H1 (cell line): ENCODE results near the gene PHACTR1. TPM values are rescaled to one million over a fixed set of nuclear protein-coding genes. Genes with fewer than 3 reads are reported as not detected.

Experiments used
- CTCF ChIA-PET: fragments of 300-600 bp; sonication (Branson Sonifier 250); formaldehyde crosslinking; loops from one replicate; lab custom pipeline; 2021; ENCODE audit not compliant: partially characterized antibody; lab: Charles Lee
- POLR2A ChIA-PET: fragments of 300-600 bp; sonication (Branson Sonifier 250); formaldehyde crosslinking; loops from one replicate; lab custom pipeline; 2021; ENCODE audit warnings: inconsistent platforms; ENCODE audit not compliant: partially characterized antibody; lab: Charles Lee
- DNase-seq, 2 experiments: peaks; one replicate each; pipeline versions ENCODE4 v3.0.0 to v3.0.0-alpha.2; 2010 to 2022; ENCODE audit warnings: low spot score in 2 of 2, low read depth in 1 of 2, mixed read lengths in 1 of 2
- FAIRE-seq: peaks from 2 replicates; lab custom pipeline; 2011; peaks lifted over from hg19 to GRCh38; lab: Jason Lieb, UNC
- H2AFZ ChIP-seq: 2 replicates; pipeline ENCODE4 v1.8.1; 2012; ENCODE audit warnings: low read length, inconsistent platforms
- H2AK5ac ChIP-seq: 2 replicates; pipeline ENCODE4 v1.6.1; 2013; ENCODE audit warnings: low read depth, low read length
- H2BK120ac ChIP-seq: replicated peaks from 2 replicates; pipeline ENCODE3; 2013; ENCODE audit warnings: low read depth, low read length, inconsistent platforms
- H2BK12ac ChIP-seq: 2 replicates; pipeline ENCODE4 v1.6.1; 2013; ENCODE audit warnings: low read depth, low read length
- H2BK15ac ChIP-seq: 2 replicates; pipeline ENCODE4 v1.6.1; 2013; ENCODE audit warnings: low read length
- H2BK20ac ChIP-seq: 2 replicates; pipeline ENCODE4 v1.6.1; 2013; ENCODE audit warnings: low read length
- H2BK5ac ChIP-seq: 2 replicates; pipeline ENCODE4 v1.6.1; 2013; ENCODE audit warnings: low read depth, low read length
- H3K14ac ChIP-seq: 2 replicates; pipeline ENCODE4 v1.6.1; 2013; ENCODE audit warnings: inconsistent platforms; ENCODE audit not compliant: insufficient read length
- H3K18ac ChIP-seq: 2 replicates; pipeline ENCODE4 v1.6.1; 2013; ENCODE audit warnings: low read length; ENCODE audit errors: extremely low read depth
- H3K23ac ChIP-seq: 2 replicates; pipeline ENCODE4 v1.6.1; 2013; ENCODE audit warnings: inconsistent platforms; ENCODE audit not compliant: insufficient read length
- H3K23me2 ChIP-seq: 2 replicates; pipeline ENCODE4 v1.6.1; 2013; ENCODE audit warnings: low read depth, low read length
- H3K27ac ChIP-seq: 2 replicates; pipeline ENCODE4 v1.6.1; 2011; ENCODE audit warnings: low read depth, low read length, inconsistent platforms
- H3K27me3 ChIP-seq, 4 experiments: replicated peaks in 1 of 4; 1 replicate in 1 of 4; 2 replicates in 3 of 4; pipeline versions ENCODE4 v1.6.1 to v1.8.1; 2011 to 2013; ENCODE audit warnings: low read length in 3 of 4, mild to moderate bottlenecking in 3 of 4, inconsistent platforms in 2 of 4, mixed read lengths in 2 of 4, moderate library complexity in 1 of 4; ENCODE audit not compliant: control insufficient read depth in 3 of 4, insufficient read depth in 3 of 4; ENCODE audit errors: extremely low read depth in 1 of 4
- H3K36me3 ChIP-seq, 4 experiments: 2 replicates each; pipeline versions ENCODE4 v1.6.1 to v1.8.1; 2011 to 2013; ENCODE audit warnings: mild to moderate bottlenecking in 4 of 4, low read length in 3 of 4, moderate library complexity in 2 of 4, control low read depth in 1 of 4, inconsistent platforms in 1 of 4; ENCODE audit not compliant: insufficient read depth in 4 of 4, control insufficient read depth in 2 of 4
- H3K4ac ChIP-seq: replicated peaks from 2 replicates; pipeline ENCODE3; 2013; ENCODE audit warnings: low read length, low read depth, mixed read lengths, inconsistent platforms; ENCODE audit not compliant: insufficient read length
- H3K4me1 ChIP-seq, 4 experiments: replicated peaks in 1 of 4; 1 replicate in 1 of 4; 2 replicates in 3 of 4; pipeline versions ENCODE4 v1.6.1 to v1.8.1; 2011 to 2013; ENCODE audit warnings: low read length in 3 of 4, inconsistent platforms in 2 of 4, mixed read lengths in 1 of 4; ENCODE audit not compliant: insufficient read depth in 4 of 4, control insufficient read depth in 3 of 4
- H3K4me2 ChIP-seq, 2 experiments: 2 replicates each; pipeline versions ENCODE4 v1.6.1 to v1.8.1; 2011 to 2013; ENCODE audit warnings: low read depth in 2 of 2, low read length in 2 of 2, control low read depth in 1 of 2, inconsistent platforms in 1 of 2, mild to moderate bottlenecking in 1 of 2; ENCODE audit not compliant: insufficient read depth in 1 of 2
- H3K4me3 ChIP-seq, 4 experiments: fragments of 200-600, 300-600 bp in 1 of 4; sonication (generic), shearing (Covaris generic), sonication (Bioruptor Twin) in 1 of 4; 2 replicates each; pipeline versions ENCODE4 v1.5.1 to v1.8.1; 2011 to 2016; ENCODE audit warnings: low read length in 4 of 4, low read depth in 3 of 4, control low read depth in 2 of 4, inconsistent platforms in 2 of 4, mild to moderate bottlenecking in 2 of 4, mixed read lengths in 1 of 4, moderate library complexity in 1 of 4; ENCODE audit not compliant: insufficient read depth in 2 of 4; ENCODE audit errors: extremely low read depth in 1 of 4
- H3K56ac ChIP-seq: replicated peaks from 2 replicates; pipeline ENCODE3; 2013; ENCODE audit warnings: low read depth, mild to moderate bottlenecking, mixed read lengths, low read length, inconsistent platforms; ENCODE audit not compliant: insufficient read length
- H3K79me1 ChIP-seq: 2 replicates; pipeline ENCODE4 v1.6.1; 2013; ENCODE audit warnings: low read depth, low read length, control low read depth
- H3K79me2 ChIP-seq, 2 experiments: 2 replicates each; pipeline versions ENCODE4 v1.6.1 to v1.8.1; 2012 to 2013; ENCODE audit warnings: low read length in 2 of 2, mild to moderate bottlenecking in 2 of 2, inconsistent platforms in 1 of 2; ENCODE audit not compliant: insufficient read depth in 2 of 2, control insufficient read depth in 1 of 2
- H3K9ac ChIP-seq, 4 experiments: replicated peaks in 1 of 4; 1 replicate in 1 of 4; 2 replicates in 3 of 4; pipeline versions ENCODE4 v1.6.1 to v1.8.1; 2011 to 2013; ENCODE audit warnings: low read depth in 3 of 4, low read length in 3 of 4, control low read depth in 2 of 4, mild to moderate bottlenecking in 2 of 4, moderate library complexity in 2 of 4, inconsistent platforms in 1 of 4; ENCODE audit errors: extremely low read depth in 1 of 4
- H3K9me3 ChIP-seq, 2 experiments: 2 replicates each; pipeline versions ENCODE4 v1.6.1 to v1.8.1; 2012 to 2013; ENCODE audit warnings: mild to moderate bottlenecking in 2 of 2, moderate library complexity in 2 of 2, control low read depth in 1 of 2, inconsistent platforms in 1 of 2, low read depth in 1 of 2, low read length in 1 of 2, mixed read lengths in 1 of 2; ENCODE audit not compliant: insufficient read depth in 2 of 2
- H4K20me1 ChIP-seq, 2 experiments: replicated peaks in 1 of 2; 2 replicates each; pipeline versions ENCODE3 to v1.8.1; 2011 to 2013; ENCODE audit warnings: inconsistent platforms in 2 of 2, low read length in 2 of 2, mild to moderate bottlenecking in 1 of 2; ENCODE audit not compliant: insufficient read depth in 2 of 2, control insufficient read depth in 1 of 2
- H4K5ac ChIP-seq: 2 replicates; pipeline ENCODE4 v1.6.1; 2013; ENCODE audit warnings: low read length, low read depth, mixed read lengths, inconsistent platforms; ENCODE audit not compliant: insufficient read length
- H4K8ac ChIP-seq: 2 replicates; pipeline ENCODE4 v1.8.0; 2013; ENCODE audit warnings: mild to moderate bottlenecking, moderate library complexity, low read length, inconsistent platforms; ENCODE audit not compliant: insufficient read depth; ENCODE audit errors: extremely low read depth
- H4K91ac ChIP-seq: replicated peaks from 2 replicates; pipeline ENCODE3; 2013; ENCODE audit warnings: low read length, mixed read lengths, inconsistent platforms; ENCODE audit not compliant: insufficient read length
- ASH2L ChIP-seq: fragments of 200-600, 300-600 bp; sonication (generic); IDR thresholded peaks from one replicate; pipeline ENCODE4 v1.7.1; 2017; ENCODE audit warnings: low read length
- CHD1 ChIP-seq: IDR thresholded peaks from 2 replicates; pipeline ENCODE4 v1.6.1; 2012; ENCODE audit warnings: low read depth, low read length, improper control_type of control experiment
- CTBP2 ChIP-seq: IDR thresholded peaks from 2 replicates; pipeline ENCODE4 v1.7.0; 2011; ENCODE audit warnings: borderline replicate concordance, mild to moderate bottlenecking, moderate library complexity, mixed read lengths, low read length; ENCODE audit not compliant: insufficient read depth, insufficient read length
- EGR1 ChIP-seq: IDR thresholded peaks from 2 replicates; pipeline ENCODE4 v1.6.1; 2011; ENCODE audit warnings: low read depth, low read length, borderline replicate concordance
- GTF2F1 ChIP-seq: IDR thresholded peaks from 2 replicates; pipeline ENCODE4 v1.6.1; 2012; ENCODE audit warnings: low read depth, low read length, improper control_type of control experiment, borderline replicate concordance
- JUN ChIP-seq: IDR thresholded peaks from 2 replicates; pipeline ENCODE4 v1.6.1; 2011; ENCODE audit warnings: low read depth, mild to moderate bottlenecking, improper control_type of control experiment, low read length
- SIX5 ChIP-seq: IDR thresholded peaks from 2 replicates; pipeline ENCODE4 v1.6.1; 2011; ENCODE audit warnings: mild to moderate bottlenecking, low read depth, low read length
- SUZ12 ChIP-seq: fragments of 200-600 bp; sonication (generic); IDR thresholded peaks from 2 replicates; pipeline ENCODE4 v1.6.1; 2012; ENCODE audit warnings: mild to moderate bottlenecking, inconsistent platforms, low read length, moderate library complexity, mixed read lengths
- TAF7 ChIP-seq: optimal IDR thresholded peaks from 2 replicates; pipeline ENCODE3; 2011; ENCODE audit warnings: low read depth, mild to moderate bottlenecking, inconsistent platforms, low read length, moderate library complexity, borderline replicate concordance
- WGBS, 2 experiments: shearing (Covaris generic) in 1 of 2; methylation state at CpG; one replicate each; pipeline versions ENCODE4 v1.1.6 to v1.1.7; 2013 to 2015; ENCODE audit warnings: low lambda C conversion rate in 2 of 2, mixed read lengths in 2 of 2, inconsistent platforms in 1 of 2, low coverage in 1 of 2, missing lambda C conversion rate in 1 of 2; ENCODE audit not compliant: insufficient replicate concordance in 2 of 2, insufficient coverage in 1 of 2, insufficient read length in 1 of 2; ENCODE audit errors: extremely low coverage in 1 of 2, missing lambda C conversion rate in 1 of 2; 5-methylcytosine and 5-hydroxymethylcytosine counted together
- polyA plus RNA-seq, 7 experiments: library from polyadenylated mRNA; depleted of rRNA in 3 of 7; stranded (reverse) in 5 of 7; unstranded in 2 of 7; fragments of >200 nt in 5 of 7; fragments of 200-250 nt in 2 of 7; gene quantifications; 1 replicate in 5 of 7; 2 replicates in 1 of 7; 4 replicates in 1 of 7; pipeline versions ENCODE4 v1.2.1 to v1.2.3, GENCODE V29; 2011 to 2013; ENCODE audit warnings: missing spikeins in 2 of 7, mixed read lengths in 2 of 7
- total RNA-seq: library from RNA; stranded (reverse); fragmentation: NEBNext Ultra II Directional; extraction: Animal tissue kit (Norgen Biotek cat#: 25700); gene quantifications from 2 replicates; pipeline ENCODE4 v1.2.1, GENCODE V29; 2021

PHACTR1 gene
- total and polyA plus RNA-seq, 2 of the 8 experiments (the other 6 are each of a cell fraction or from before 2014, with no cell fraction given) = 3.9 to 17.1 TPM

GRCh38 chr6:13195803-13196202, 479.2 kb downstream of the PHACTR1 start:
- no peak overlapping the region for H2BK12ac ChIP-seq
- peaks cover 2 to 9% (median 5%) of the 10 kb centered on the region in 4 experiments; a peak in 5 of 7 replicates for H3K4me1 ChIP-seq
- H2AFZ ChIP-seq = no peak overlapping the region
- DNase-seq = no peak
- no peak overlapping the region for H3K27ac ChIP-seq
- no peak overlapping the region for H3K18ac ChIP-seq
- no peak overlapping the region for H3K4me3 ChIP-seq
- FAIRE-seq = no peak
- H3K4me2 ChIP-seq = no peak overlapping the region
- no peak overlapping the region for H4K5ac ChIP-seq
- H3K27me3 ChIP-seq = no peaks in the 10 kb centered on the region
- peaks cover 2% of the 10 kb centered on the region; the same call in 1 of the 2 replicates for H3K23me2 ChIP-seq
- POLR2A ChIA-PET = interaction anchor here (0.7 kb wide), 1 partner anchor 897 kb away, joined by 3 read pairs; no protein-coding TSS in a partner anchor
- peak overlapping the region; percentile 22 for H3K4ac ChIP-seq
- no peak overlapping the region for H3K9ac ChIP-seq
- no peaks in the 10 kb centered on the region for H3K36me3 ChIP-seq
- no peak overlapping the region for H2BK120ac ChIP-seq
- 91% methylated on average over 5 of the region's 5 CpGs; no CpG with 5 or more reads in 1 of the 2 experiments for WGBS, 2 experiments
- H2BK5ac ChIP-seq = no peak overlapping the region
- no peak overlapping the region for H4K91ac ChIP-seq
- H2AK5ac ChIP-seq = no peak overlapping the region
- no peaks in the 10 kb centered on the region; the same call in 1 of the 2 replicates for H3K79me1 ChIP-seq
- no peaks in the 10 kb centered on the region for H4K20me1 ChIP-seq
- no peak overlapping the region for H3K23ac ChIP-seq
- TF ChIP-seq EGR1 (no peak), JUN (no peak), TAF7 (no peak), CTBP2 (no peak), SUZ12 (no peak), CHD1 (no peak), SIX5 (no peak), GTF2F1 (no peak), ASH2L (no peak)
- H2BK15ac ChIP-seq = no peak overlapping the region
- CTCF ChIA-PET = interaction anchor here (0.6 to 5.5 kb wide), 8 partner anchors 10 to 90 kb away, joined by 3 to 49 read pairs (median 4); no protein-coding TSS in a partner anchor
- no peaks in the 10 kb centered on the region for H3K9me3 ChIP-seq
- no peak overlapping the region for H4K8ac ChIP-seq
- no peaks in the 10 kb centered on the region for H3K79me2 ChIP-seq
- no peak overlapping the region for H3K56ac ChIP-seq
- no peak overlapping the region for H3K14ac ChIP-seq
- no peak overlapping the region for H2BK20ac ChIP-seq
